WERI-Rb-1 (cell line): ENCODE results near the gene DYNC1LI1.

Experiments
- DNase-seq: peaks from one replicate; pipeline ENCODE4 v3.0.0-alpha.2; 2020
- H3K27ac ChIP-seq: fragments of 250-450 bp; sonication (Bioruptor Pico); 2 replicates; pipeline ENCODE4 v1.5.1; 2020; ENCODE audit warnings: mild to moderate bottlenecking, moderate library complexity
- H3K27me3 ChIP-seq: fragments of 250-450 bp; sonication (Bioruptor Pico); 2 replicates; pipeline ENCODE4 v1.5.1; 2021; ENCODE audit warnings: mild to moderate bottlenecking, low read depth, moderate library complexity; ENCODE audit not compliant: insufficient read depth, severe bottlenecking
- H3K36me3 ChIP-seq: fragments of 250-450 bp; sonication (Bioruptor Pico); 2 replicates; pipeline ENCODE4 v1.5.1; 2020; ENCODE audit warnings: mild to moderate bottlenecking, moderate library complexity
- H3K4me3 ChIP-seq: 2 replicates; pipeline ENCODE4 v1.5.1; 2011; ENCODE audit warnings: low read depth, mild to moderate bottlenecking, control low read depth, low read length
- H3K9me3 ChIP-seq: fragments of 250-450 bp; sonication (Bioruptor Pico); 2 replicates; pipeline ENCODE4 v1.5.1; 2021; ENCODE audit warnings: mild to moderate bottlenecking, moderate library complexity; ENCODE audit not compliant: severe bottlenecking
- CTCF ChIP-seq: IDR thresholded peaks from 2 replicates; pipeline ENCODE4 v1.5.1; 2011; ENCODE audit warnings: low read depth, mild to moderate bottlenecking, control low read depth, inconsistent platforms, low read length

The DYNC1LI1 gene

GRCh38 chr3:32483772-32484171 is 86.9 kb downstream of the DYNC1LI1 start:
- no peak for TF ChIP-seq CTCF
- no peak overlapping the region for H3K4me3 ChIP-seq
- peak; percentile 34 for DNase-seq
- no peaks in the 10 kb centered on the region for H3K9me3 ChIP-seq
- H3K27me3 ChIP-seq = no peaks in the 10 kb centered on the region
- peaks cover 5% of the 10 kb centered on the region for H3K36me3 ChIP-seq
- H3K27ac ChIP-seq = peak overlapping the region; percentile 6; the same call in 1 of the 2 replicates

- no peaks in the 10 kb centered on the region for H3K9me3 ChIP-seq
- no peak for DNase-seq
- TF ChIP-seq CTCF = no peak
Observed at GRCh38 chr3:32482693-32483092, 88.0 kb downstream of the DYNC1LI1 start.

GRCh38 chr3:32481791-32482631 is 88.6 kb downstream of the DYNC1LI1 start:
- no peak overlapping the region for H3K4me3 ChIP-seq
- no peaks in the 10 kb centered on the region for H3K27me3 ChIP-seq
- no peak for TF ChIP-seq CTCF
- H3K36me3 ChIP-seq = peaks cover 10% of the 10 kb centered on the region
- DNase-seq = no peak
- no peak overlapping the region for H3K27ac ChIP-seq
- no peaks in the 10 kb centered on the region for H3K9me3 ChIP-seq

More at GRCh38 chr3:32482693-32483092, 88.0 kb downstream of the DYNC1LI1 start:
- Histone ChIP-seq H3K27me3 (no peaks in the 10 kb centered on the region), H3K27ac (no peak overlapping the region), H3K36me3 (peaks cover 10% of the 10 kb centered on the region), H3K4me3 (no peak overlapping the region)

GRCh38 chr3:32480604-32481003 is 90.1 kb downstream of the DYNC1LI1 start:
- Histone ChIP-seq H3K9me3 (no peaks in the 10 kb centered on the region), H3K4me3 (no peak overlapping the region), H3K36me3 (peaks cover 10% of the 10 kb centered on the region; the same call in 1 of the 2 replicates), H3K27me3 (no peaks in the 10 kb centered on the region), H3K27ac (no peak overlapping the region)
- TF ChIP-seq CTCF = no peak
- DNase-seq = no peak
